CD4-positive, alpha-beta T cell treated with Interleukin-15 for 1 hour (primary cell): Measurements from ENCODE around the gene PTPRM.

Experiments
- DNase-seq: peaks from one replicate; pipeline ENCODE4 v3.0.0-alpha.2; 2020

The PTPRM gene

DNA sequence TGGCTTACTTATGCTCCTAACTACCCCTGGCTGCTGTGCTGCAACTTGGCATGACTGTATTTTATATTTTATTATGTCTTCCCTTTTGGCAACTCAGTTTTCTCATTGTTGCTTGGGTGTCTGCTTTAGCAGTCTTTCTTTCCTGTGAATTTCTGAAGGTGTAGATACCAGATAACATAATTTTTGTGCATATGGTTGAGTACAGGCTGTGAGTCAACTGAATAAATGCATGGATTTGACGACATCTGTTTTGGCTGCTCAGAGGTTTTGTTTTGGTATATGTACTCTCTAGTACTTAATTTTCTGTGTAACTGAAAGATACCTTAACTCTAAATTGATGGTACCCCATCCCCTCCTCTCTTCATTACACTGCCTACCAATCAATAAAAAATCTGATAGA lies 303.1 kb downstream of the PTPRM start:
- no peak for DNase-seq

DNA sequence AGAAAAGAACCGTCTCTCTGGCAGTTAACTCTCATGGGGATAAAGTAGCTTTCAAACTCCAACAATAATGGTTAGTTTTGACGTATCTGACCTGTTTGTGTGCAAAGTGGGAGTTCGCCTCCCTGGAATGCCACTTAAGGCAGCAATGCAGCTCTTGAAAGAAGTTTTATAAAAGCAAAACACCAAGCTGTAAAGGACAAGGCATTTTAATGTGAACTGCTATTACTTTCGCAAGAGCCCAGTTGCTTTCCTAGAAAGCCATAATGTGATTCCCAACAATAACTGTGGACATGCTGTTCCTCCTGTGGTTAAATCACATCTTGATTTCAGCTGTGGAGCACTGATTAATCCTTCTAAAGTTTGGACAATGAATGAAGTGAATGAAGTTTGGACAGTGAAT lies 303.7 kb downstream of the PTPRM start:
- DNase-seq = no peak

DNA sequence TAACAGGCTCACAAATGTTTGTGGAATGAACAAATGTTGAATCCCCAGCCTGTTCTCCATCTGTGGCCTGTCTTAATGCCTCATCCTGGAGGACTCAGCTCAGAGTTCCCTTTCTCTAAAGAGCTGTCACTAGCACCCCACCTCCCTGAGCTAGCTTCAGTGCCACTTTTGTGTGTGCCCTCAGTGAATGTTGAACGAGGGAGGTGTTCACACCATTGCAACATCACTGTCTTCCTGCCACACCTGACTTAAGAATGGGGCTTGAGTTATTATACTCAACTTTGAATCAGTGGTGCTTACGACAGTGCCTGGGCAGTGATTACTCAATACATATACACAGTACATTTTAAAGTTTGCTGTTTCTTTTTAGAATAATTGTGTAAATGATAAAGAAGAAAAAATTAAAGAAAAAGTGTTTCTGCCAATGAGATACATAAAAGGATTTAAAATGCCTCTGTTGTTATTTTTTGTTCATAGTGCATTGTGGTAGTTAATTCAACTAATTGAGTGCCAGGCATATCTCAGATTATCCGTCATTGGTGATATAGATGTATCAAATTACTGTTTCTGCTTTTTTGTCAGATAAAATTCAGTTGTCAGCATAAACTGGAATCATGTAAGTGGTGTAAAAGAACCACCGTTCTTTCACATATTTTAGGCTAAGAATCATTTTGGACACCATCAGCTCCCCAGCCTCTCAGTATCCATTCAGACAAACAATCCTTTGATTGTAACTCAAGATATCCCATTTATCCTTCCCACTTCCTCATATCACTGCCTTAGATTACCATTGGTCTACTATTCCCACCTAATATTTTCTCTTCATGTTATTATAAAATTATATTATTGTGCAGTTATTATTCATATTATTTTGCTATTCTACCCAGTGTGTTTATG lies 304.7 kb downstream of the PTPRM start:
- DNase-seq = no peak

DNA sequence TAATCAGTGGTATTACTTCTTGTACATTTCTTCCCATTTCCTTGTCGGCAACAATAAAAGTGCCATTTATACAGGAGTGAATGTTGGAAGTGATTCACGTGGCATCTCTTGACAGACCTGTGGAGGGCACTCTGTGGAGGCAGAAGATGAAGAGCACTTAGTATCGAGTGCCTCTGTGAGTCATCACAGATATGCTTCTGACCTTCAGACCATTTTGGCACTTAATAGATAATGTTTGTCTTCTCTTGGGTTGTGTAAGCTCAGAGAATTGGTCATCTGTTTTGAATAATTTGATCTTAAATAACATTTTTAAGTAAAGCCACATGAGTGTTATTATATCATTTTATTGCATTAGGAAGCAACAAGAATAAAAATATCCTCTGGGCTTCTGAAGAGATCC lies 305.5 kb downstream of the PTPRM start:
- DNase-seq = no peak

DNA sequence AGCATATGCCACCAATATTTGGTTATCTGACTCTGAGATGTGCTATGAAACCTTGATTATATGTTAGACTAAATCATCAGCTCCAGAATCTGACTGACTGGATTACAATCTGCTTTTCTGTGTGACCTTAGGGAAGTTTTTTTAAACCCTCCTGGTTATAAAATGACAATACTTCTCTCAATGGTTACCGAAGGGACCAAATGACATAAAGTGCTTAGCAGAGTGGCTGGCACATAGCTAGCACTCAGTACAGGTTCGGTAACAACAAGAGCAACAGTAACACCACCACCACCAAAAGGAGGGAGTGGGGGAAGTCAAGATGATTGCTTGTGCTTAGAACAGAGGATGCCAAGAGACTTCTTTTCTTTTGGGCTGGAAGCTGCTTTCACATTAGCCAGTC lies 306.2 kb downstream of the PTPRM start:
- DNase-seq = no peak

DNA sequence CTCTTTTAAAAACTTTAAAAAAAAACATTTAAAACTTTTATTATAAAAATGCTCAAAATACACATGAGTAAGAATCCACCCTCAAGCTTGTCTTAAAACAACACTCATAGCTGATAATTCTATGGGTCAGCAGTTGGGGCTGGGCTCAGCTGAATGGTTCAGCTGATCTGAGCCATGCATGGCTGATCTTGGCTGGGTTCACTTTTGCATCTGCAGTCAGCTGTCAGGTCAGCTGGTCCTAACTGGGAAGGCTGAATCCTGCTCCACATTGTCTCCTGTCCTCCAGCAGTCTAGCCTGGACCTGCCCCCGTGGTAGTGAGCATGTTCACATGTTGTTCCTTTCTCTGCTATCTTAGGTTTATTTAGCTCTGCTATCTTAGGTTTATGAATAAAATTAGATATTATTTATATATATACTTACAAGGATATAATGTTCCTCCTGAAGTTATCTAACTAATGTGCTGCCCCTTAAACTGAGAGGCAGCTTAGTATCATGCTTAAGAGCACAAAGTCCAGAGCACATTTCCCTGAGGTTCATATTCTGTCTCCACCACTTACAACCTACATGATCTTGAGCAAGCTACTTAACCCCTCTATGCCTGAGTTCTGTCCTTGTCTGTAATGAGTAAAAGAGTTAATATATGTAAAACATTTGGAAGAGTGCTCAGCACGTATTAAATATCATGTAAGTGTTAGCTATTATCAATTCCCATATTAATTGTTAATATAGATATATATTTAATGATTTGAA lies 309.4 kb downstream of the PTPRM start:
- DNase-seq = no peak

DNA sequence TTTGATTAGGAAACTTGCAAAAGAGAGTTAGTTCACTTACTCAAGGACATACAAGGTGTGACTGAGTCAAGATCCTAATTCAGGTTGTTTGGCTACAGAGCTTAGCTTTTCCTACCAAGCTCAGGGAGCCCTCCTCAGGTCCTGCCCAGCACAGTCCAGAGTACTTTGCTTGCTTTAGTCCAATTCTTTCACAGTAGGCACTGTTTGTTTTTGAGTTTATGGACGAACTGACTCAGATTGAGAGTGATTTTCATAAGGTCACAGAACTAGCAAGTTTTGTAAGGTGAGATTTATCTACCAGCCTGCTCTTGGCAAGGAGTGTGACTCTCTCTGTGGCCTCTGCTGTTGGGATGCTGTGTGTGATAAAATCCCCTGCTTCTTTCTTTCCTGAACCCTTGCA lies 310.5 kb downstream of the PTPRM start:
- no peak for DNase-seq

DNA sequence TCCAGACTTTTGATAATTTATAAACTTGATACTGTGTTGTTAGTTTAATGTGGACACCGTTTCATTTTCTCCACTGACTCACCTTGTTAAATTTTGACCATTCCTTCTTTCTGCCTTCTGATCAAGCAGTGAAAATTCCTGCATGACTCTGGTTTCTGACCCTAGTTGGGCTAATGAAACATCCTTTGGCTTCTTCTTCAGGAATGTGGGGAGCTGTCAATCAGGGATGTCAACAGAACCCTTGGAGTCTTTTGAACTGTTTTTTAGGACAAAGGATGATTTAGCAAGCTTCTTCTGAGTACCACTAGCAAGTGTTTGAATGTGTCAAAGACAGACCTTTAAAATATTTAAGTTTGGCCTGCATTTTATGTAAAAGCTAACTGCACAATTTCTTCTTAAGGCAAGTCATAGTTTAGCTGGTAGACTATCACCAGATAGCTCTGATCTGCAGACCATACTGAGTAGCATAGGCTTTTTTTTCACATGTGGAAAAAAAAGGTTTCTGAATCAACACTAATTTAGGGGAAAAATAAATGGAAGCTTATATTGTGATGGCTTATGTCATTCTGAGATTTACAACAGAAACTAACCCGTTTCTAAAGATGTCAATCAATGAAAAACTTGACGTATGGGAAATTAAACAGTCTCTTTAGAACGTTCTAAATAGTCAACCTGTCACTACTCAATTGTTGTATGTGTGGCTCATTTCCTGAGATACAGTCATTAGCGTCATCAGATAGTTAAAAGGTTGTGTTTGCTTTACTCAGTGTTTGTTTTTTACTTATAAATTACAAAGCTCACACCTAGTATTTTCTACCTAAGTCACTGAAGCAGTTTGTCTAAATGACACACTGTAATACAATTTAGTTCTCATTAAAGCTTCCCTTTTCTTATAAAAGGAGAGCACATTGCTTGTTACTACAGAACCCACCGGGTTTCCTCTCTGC lies 311.4 kb downstream of the PTPRM start:
- no peak for DNase-seq

DNA sequence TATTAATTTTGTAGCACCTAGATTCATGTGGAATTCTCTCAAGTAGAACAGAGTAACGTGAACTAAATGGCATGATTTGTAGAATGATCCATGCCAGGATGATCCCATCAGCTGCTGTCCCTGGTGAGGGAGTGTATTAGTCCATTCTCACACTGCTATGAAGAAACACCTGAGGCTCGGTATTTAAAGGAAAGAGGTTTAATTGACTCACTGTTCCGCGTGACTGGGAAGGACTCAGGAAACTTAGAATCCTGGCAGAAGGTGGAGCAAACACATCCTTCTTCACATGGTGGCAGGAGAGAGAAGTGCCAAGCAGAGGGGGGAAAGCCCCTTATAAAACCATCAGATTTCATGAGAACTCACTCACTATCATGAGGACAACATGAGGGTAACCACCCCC lies 312.6 kb downstream of the PTPRM start:
- no peak for DNase-seq

DNA sequence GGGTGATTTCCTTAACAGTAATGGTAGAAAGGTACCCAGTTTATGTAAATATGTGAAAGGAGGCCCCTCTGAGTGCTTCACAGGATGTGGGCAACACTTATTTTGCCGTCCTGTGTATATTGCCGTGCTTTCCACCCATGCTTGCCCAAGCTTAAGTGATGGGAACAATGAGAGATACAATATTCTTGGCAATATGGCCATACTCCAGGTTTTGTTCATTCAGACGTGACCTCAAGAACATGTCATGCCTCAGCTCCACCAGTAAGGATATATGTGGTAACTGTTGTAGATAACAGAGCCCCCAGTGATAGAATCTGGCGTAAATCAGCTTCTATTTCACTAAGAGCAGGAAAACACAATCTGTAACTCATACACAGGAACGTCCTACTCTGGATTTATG lies 318.7 kb downstream of the PTPRM start:
- no peak for DNase-seq

DNA sequence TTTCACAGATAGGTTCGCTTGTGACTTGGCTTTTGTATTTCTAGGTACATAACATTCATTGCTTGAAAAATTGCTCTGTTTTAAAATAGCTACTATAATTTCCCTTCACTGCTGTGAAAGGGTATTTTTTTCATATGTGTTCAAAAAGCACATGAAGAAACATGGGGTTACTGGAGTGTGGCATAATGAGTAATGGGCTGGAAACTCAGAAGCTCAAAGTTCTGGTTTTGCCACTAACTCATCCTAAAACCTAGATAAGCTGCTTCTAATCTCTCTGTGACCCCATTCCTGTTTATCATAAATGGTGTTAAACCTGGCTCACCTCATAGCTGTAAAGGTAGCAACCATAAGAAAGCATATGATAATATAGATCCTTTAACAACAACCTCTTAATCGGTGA lies 319.3 kb downstream of the PTPRM start:
- no peak for DNase-seq

DNA sequence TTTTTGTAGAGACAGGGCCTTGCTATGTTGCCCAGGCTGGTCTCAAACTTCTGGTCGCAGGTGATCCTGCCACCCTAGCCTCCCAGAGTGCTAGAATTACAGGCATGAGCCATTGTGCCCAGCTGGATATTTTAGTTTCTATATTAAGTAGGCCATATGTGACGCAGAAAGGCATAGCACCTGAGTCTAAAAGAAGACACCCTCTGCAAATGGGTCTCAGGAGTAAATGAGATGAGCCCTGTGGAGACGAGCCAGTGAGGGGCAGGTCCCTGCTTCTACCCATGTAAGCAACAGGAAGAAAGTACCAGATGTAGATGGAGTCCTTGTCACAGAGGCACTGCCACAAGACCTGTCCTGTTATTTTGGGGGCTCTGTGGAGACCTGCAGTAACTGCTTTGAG lies 322.4 kb downstream of the PTPRM start:
- DNase-seq = no peak

DNA sequence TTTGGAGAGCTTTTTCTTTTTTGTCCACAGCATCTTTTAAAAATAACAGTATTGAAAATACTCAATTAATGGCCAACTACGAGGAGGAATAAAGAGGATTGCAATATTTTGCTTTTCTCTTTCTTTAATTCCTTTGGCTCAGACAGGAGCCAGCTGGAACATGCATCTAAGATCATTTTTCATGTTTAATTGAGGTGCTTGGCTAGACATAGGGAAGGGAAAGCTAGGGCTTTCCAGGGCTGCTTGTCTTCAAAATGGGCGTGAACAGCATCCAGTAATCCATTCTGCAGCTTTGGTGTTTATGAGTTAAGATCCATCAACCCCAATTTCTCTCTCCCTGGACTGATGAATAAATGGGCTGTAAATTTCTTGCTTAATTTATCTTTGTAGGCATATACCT lies 323.0 kb downstream of the PTPRM start:
- no peak for DNase-seq

DNA sequence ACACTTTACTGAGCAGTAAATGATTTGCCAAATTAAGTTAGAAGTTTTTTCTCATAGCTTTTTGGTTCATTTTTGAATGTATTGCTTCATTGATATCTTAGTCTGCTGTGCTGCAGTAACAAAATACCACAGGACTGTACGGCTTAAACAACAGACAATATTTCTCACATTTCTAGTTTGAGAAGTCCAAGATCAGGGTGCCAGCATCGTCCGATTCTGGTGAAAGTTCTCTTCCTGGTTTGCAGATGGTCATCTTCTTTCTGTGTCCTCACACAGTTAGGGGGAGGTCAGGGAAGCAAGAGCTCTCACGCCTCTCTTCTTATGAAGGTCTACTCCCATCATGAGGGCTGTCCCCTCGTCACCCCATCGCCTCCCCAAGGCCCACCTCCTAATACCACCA lies 325.4 kb downstream of the PTPRM start:
- DNase-seq = no peak

DNA sequence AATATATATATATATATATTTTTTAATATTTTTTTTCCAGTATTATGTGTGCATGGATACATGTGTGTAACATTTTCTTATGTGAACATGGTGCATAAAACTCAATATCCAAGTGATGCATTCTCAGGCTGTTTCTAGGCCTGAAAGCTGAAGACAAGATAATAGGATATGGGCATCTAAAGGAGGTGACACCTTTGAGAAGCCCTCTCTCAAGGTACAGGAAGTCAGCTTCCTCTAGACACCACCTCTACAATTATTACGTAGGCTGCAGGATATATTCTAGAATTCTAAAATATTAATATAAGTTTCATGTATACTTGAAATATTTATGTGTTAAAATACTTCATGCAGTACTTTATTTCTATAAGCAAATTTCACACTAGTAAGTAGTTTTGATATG lies 327.5 kb downstream of the PTPRM start:
- DNase-seq = no peak

DNA sequence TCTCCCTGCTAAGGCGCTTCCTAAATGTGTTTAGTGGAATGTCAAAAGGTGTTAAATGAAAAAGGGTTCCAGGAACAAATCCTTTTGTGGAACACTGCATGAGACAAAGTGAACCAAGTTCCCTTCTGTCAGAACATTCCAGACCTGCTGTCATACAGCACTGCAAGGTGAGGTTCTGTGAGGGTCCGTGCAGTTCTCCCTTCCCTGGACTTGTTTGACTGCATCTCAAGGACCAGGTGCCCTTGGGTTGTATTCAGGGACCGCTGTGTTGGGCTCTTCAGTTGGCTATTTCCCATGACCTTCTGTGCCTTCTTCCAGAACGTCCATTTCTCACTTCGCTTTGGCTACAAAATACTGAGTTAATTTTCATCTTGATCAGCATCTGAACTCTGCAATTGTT lies 328.2 kb downstream of the PTPRM start:
- no peak for DNase-seq

DNA sequence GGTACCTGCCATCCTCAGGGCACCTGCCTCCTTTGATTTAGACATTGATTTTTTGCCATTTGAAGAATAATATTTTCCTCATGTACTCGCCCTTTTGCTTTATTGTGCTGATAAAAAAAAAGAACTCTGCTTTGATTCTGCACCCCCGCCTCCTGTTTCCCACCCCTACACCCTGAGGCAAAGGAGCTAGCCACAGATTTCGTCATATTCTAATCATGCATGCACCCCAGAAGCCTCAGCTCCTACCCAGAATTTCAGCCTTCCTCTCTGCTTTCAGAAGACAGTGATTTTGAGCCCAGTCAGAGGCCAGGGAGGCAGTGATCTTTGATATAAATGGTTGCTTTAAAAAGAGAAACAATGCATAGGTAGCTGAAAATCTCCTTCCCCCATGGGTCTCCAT lies 329.0 kb downstream of the PTPRM start:
- no peak for DNase-seq

DNA sequence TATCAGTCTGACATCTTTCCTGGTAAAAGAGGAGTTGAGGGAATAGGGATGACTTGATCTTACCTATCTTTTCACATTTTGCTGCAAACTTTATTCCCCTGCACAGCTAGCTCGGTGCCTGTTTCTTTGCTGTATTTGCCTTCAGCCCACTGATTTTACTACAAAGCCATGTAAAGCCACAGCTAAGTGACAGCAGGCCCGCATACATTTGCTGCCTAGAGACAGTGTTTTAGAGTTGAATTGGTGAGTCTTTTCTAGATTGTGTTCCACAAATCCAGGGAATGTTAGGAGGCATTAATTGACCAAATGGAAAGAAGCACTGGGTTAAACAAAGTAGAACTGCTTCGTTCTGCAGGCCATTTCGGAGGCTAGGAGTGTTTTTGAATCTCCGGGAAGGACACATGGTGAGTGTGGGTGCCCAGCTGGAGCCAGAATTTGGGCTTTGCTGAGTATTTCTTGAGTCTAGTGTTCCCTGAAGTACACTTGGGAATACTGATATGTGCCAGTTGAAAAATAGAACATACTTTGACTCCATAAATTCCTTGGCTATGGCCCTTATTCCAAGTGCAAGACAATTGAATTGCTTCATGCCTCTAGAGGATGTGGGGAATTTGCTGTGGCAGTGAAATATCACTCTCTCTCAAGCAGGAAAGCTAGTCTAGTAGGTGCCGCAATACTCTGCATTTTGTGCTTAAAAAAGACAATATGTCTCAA lies 329.8 kb downstream of the PTPRM start:
- DNase-seq = no peak

DNA sequence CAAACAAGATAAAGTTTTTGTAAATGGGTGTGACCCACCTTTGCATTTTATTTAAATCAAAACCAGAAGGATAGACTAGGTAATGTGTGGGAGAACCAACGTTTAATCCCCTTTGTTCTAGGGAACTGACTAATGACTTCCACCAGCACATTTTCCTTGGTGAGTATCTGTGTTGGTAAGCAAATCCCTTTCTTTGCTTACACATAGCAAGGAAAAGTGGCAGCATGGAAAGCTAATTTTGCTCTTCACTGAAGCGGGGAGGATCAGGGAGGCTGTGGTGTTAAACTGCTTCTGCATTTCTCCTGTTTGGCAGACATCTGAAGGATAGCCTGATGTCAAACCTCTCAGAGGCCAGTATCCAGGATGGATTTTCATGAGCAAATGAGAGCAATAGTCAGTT lies 331.1 kb downstream of the PTPRM start:
- no peak for DNase-seq

DNA sequence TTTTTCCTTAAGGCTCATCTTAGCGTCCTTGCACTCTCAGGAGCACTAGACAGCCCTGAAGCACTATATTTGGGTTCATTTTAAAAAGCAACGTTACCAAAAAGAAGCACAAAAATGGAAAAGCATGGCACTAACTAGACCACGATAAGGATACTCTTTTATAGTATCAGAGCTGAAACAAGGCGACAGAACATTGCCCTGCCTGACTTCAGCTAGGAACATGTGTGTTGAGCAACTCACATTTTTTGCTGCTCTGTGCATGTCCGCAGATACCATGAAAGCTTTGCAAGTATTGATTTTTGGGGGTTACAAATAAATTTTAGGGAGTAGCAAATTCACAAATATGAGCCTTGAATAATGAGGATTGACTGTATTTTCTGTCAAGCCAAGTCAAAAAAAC lies 332.0 kb downstream of the PTPRM start:
- DNase-seq = no peak

DNA sequence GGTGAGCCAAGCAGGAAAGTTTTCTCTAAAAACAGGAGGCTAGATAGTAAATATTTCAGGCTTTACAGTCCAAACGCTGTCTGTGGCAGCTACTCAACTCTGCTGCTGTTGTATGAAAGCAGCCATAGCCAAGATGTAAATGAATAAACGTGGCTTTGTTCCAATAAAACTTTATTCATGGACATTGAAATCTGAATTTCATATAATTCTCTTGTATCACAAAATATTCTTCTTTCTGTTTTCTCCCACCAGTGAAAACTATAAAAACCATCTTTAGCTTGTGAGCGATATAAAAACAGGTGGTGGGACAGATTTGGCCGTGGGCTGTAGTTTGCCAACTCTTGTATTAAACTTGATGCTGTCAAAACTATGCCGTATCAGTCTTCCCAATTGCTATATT lies 333.0 kb downstream of the PTPRM start:
- DNase-seq = no peak

DNA sequence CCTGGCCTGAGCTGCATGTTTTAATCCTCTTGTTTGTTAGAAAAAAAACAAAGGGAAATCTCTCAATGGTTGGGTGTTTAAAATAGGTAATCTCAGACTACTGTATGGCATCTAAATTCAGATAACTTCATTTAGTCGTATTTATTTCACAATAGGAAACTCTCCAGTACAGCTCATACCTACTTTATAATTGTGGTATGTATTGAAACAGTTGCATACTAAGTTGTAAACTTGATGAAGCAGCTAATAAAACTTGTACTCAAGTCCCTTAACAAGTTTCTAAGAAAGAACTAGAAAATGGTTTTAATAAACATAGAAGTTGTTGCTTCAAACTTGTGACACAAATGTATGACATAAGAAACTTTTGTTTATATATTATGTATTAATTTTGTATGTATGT lies 334.5 kb downstream of the PTPRM start:
- no peak for DNase-seq

DNA sequence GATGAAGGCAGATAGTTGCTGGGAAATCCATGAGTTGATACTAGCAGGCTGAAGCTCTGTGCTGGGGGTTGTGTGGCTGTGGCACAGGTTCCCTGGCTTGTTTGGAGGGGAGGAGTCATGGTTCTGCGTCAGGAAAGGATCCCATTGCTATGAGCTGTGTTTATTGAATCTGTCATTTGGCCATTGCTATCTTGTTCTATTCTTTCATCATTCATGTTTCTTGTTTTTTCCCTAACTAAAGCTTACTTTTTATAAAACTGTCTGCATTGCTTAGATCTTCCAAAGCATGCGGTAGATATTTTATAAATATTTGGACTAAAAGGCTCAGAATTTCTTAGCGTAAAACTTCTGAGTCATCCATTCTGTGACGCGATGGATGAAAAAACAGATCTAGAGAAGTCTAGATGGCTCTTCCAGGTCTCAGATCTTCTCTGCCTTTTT lies 335.3 kb downstream of the PTPRM start:
- DNase-seq = no peak
